Measurements from ENCODE around the gene TPSAB1. TPM values are rescaled to one million over a fixed set of nuclear protein-coding genes. Genes with fewer than 3 reads are reported as not detected.
"Not testable (repeated sequence)": the region's sequence is repeated elsewhere in the genome, so short reads cannot be mapped to it uniquely, and the experiment has no call there.

The TPSAB1 gene
- total and polyA plus RNA-seq, 2 donors (not counting 1 experiment from before 2014, with no cell fraction given), result not detected

DNA sequence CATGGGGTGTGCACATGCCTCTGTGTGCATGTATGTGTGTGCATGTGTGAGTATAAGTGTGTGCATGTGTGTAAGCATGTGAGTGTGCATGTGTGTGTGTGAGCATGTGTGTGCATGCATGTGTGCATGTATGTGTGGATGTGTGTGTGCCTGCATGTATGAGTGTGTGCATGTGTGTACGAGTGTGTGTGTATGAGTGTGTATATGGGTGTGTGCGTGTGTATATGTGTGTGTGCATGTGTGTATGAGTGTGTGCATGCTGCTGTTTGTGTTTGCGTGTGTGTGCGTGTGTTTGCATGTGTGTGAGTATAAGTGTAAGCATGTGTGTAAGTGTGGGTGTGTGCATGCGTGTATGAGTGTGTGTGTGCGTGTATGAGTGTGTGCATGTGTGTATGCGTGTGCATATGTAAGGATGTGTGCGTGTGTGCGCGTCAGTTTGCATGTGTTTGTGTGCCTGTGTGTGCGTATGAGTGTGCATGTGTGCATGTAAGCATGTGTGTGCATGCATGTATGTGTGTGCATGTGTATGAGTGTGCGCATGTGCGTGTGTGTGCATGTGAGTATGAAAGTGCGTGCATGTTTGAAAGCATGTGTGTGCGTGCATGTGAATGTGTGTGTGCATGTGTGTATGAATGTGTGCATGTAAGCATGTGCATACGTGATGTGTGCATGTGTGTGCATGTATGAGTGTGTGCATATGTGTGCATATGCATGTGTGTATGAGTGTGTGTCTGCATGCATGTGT lies 24.0 kb downstream of the TPSAB1 start:
- TF ChIP-seq, protein P1, sequence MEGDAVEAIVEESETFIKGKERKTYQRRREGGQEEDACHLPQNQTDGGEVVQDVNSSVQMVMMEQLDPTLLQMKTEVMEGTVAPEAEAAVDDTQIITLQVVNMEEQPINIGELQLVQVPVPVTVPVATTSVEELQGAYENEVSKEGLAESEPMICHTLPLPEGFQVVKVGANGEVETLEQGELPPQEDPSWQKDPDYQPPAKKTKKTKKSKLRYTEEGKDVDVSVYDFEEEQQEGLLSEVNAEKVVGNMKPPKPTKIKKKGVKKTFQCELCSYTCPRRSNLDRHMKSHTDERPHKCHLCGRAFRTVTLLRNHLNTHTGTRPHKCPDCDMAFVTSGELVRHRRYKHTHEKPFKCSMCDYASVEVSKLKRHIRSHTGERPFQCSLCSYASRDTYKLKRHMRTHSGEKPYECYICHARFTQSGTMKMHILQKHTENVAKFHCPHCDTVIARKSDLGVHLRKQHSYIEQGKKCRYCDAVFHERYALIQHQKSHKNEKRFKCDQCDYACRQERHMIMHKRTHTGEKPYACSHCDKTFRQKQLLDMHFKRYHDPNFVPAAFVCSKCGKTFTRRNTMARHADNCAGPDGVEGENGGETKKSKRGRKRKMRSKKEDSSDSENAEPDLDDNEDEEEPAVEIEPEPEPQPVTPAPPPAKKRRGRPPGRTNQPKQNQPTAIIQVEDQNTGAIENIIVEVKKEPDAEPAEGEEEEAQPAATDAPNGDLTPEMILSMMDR (conservative IDR thresholded peaks at IDR 0.05 in 1 of 2, IDR thresholded peaks at IDR 0.05 in 1 of 2; ENCODE audit: low read depth in 1 of 2, low read length in 2 of 2), result no peak
- no peak for TF ChIP-seq EZH2 (IDR thresholded peaks at IDR 0.05; ENCODE audit: low read length, missing control alignments)
- H3K27me3 ChIP-seq (ENCODE audit: control insufficient read depth, insufficient read depth, low read length), result peaks cover 13% of the 10 kb centered on the region

DNA sequence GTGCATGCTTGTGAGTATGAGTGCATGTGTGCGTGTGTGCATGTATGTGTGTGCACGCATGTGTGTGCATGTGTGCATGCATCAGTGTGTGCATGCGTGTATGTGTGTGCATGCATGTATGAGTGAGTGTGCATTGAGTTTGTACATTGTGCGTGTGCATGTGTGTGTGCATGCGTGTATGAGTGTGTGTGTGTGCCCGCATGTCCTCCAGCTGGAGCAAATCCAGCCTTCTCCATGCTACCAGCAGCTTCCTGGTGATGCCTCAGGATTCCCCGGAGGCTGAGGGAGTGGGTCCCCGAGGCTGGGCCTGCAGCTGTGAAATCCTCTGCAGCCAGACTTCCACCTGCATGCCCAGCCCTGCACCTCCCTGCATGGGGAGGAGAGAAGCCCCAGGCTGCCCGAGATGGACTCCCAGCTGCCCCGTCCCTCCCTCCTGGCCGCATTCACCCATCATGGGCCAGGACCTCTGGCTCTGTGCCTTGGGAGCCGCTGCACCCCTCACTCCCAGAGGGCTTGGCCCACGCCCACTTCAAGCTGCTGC lies 24.7 kb downstream of the TPSAB1 start:
- Histone ChIP-seq H3K79me2 (ENCODE audit: control insufficient read depth, insufficient read depth, low read length) (no peaks in the 10 kb centered on the region), H3K9me3 (ENCODE audit: control insufficient read depth, insufficient read depth, low read depth, low read length) (no peaks in the 10 kb centered on the region), H3K4me1 (ENCODE audit: control insufficient read depth, extremely low read depth, insufficient read depth, low read length) (no peaks in the 10 kb centered on the region), H3K27ac (ENCODE audit: insufficient read depth, low read length) (no peak overlapping the region), H3K27me3 (ENCODE audit: control insufficient read depth, insufficient read depth, low read length) (peaks cover 9% of the 10 kb centered on the region), H3K9ac (ENCODE audit: insufficient read depth, low read length) (no peak overlapping the region), H2AFZ (ENCODE audit: low read length) (no peak overlapping the region), H4K20me1 (ENCODE audit: control insufficient read depth, extremely low read depth, insufficient read depth, low read length) (no peaks in the 10 kb centered on the region), H3K4me2 (ENCODE audit: extremely low read depth, insufficient read depth, low read length) (no peak overlapping the region), H3K4me3 (replicated peaks in 1 of 4; ENCODE audit: control extremely low read depth in 1 of 4, insufficient read depth in 1 of 4, low read depth in 3 of 4, low read length in 4 of 4) (no peak overlapping the region), H3K36me3 (ENCODE audit: control insufficient read depth, insufficient read depth, low read length) (no peaks in the 10 kb centered on the region)
- no peak for DNase-seq (ENCODE audit: low read depth in 2 of 2)
- TF ChIP-seq EZH2 (IDR thresholded peaks at IDR 0.05; ENCODE audit: low read length, missing control alignments), result no peak
- TF ChIP-seq, protein P1 (conservative IDR thresholded peaks at IDR 0.05 in 1 of 2, IDR thresholded peaks at IDR 0.05 in 1 of 2; ENCODE audit: low read depth in 1 of 2, low read length in 2 of 2), result no peak

More for the DNA sequence above, 24.0 kb downstream of the TPSAB1 start:
- Histone ChIP-seq H4K20me1 (ENCODE audit: control insufficient read depth, extremely low read depth, insufficient read depth, low read length) (no peaks in the 10 kb centered on the region), H2AFZ (ENCODE audit: low read length) (no peak overlapping the region), H3K9ac (ENCODE audit: insufficient read depth, low read length) (no peak overlapping the region), H3K27ac (ENCODE audit: insufficient read depth, low read length) (no peak overlapping the region), H3K36me3 (ENCODE audit: control insufficient read depth, insufficient read depth, low read length) (no peaks in the 10 kb centered on the region), H3K4me2 (ENCODE audit: extremely low read depth, insufficient read depth, low read length) (no peak overlapping the region), H3K4me1 (ENCODE audit: control insufficient read depth, extremely low read depth, insufficient read depth, low read length) (no peaks in the 10 kb centered on the region), H3K79me2 (ENCODE audit: control insufficient read depth, insufficient read depth, low read length) (no peaks in the 10 kb centered on the region), H3K9me3 (ENCODE audit: control insufficient read depth, insufficient read depth, low read depth, low read length) (no peaks in the 10 kb centered on the region), H3K4me3 (replicated peaks in 1 of 4; ENCODE audit: control extremely low read depth in 1 of 4, insufficient read depth in 1 of 4, low read depth in 3 of 4, low read length in 4 of 4) (no peak overlapping the region)
- DNase-seq (ENCODE audit: low read depth in 2 of 2), result no peak

DNA sequence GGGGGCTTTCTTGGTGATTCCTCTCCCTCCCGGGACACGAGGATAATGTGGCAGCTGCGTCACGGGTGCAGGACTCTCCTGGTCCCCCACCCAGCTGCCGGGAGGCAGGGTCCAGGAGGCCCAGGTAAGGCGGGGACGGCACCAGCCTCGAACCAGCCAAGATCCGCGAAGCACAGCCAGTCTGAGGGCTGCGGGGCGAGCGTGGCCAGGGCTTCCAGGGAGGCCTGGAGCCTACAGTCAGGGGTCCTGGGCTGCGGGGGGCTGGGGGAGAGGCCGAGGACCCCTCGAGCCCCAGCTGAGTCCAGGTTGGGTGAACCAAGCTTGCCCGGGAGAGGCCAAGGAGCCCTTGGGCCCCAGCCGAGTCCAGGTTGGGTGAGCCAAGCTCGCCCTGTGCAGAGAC lies 25.3 kb downstream of the TPSAB1 start:
- Histone ChIP-seq H3K9ac (ENCODE audit: insufficient read depth, low read length) (no peak overlapping the region), H4K20me1 (ENCODE audit: control insufficient read depth, extremely low read depth, insufficient read depth, low read length) (no peaks in the 10 kb centered on the region), H2AFZ (ENCODE audit: low read length) (no peak overlapping the region), H3K4me1 (ENCODE audit: control insufficient read depth, extremely low read depth, insufficient read depth, low read length) (no peaks in the 10 kb centered on the region), H3K27ac (ENCODE audit: insufficient read depth, low read length) (no peak overlapping the region), H3K79me2 (ENCODE audit: control insufficient read depth, insufficient read depth, low read length) (no peaks in the 10 kb centered on the region), H3K4me3 (replicated peaks in 1 of 4; ENCODE audit: control extremely low read depth in 1 of 4, insufficient read depth in 1 of 4, low read depth in 3 of 4, low read length in 4 of 4) (no peak overlapping the region), H3K9me3 (ENCODE audit: control insufficient read depth, insufficient read depth, low read depth, low read length) (no peaks in the 10 kb centered on the region), H3K4me2 (ENCODE audit: extremely low read depth, insufficient read depth, low read length) (no peak overlapping the region), H3K27me3 (ENCODE audit: control insufficient read depth, insufficient read depth, low read length) (peaks cover 7% of the 10 kb centered on the region), H3K36me3 (ENCODE audit: control insufficient read depth, insufficient read depth, low read length) (no peaks in the 10 kb centered on the region)
- no peak for DNase-seq (ENCODE audit: low read depth in 2 of 2)
- TF ChIP-seq, protein P1 (conservative IDR thresholded peaks at IDR 0.05 in 1 of 2, IDR thresholded peaks at IDR 0.05 in 1 of 2; ENCODE audit: low read depth in 1 of 2, low read length in 2 of 2), result no peak
- no peak for TF ChIP-seq EZH2 (IDR thresholded peaks at IDR 0.05; ENCODE audit: low read length, missing control alignments)

DNA sequence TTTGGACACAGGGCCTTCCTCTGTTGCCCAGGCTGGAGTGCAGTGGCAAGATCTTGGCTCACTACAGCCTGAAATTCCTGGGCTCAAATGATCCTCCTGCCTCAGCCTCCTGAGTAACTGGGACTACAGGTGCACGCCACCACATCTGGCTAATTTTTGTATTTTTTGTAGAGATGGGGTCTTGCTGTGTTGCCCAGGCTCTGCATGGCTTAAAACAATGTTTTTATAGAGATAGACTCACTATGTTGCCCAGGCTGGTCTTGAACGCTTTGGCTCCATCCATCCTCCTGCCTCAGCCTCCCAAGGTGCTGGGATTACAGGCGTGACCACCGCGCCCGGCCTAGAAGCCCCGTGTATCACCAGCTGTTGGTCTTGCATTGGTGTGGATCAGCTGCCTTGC lies 28.9 kb downstream of the TPSAB1 start:
- not testable (repeated sequence) for DNase-seq (ENCODE audit: low read depth in 2 of 2); H2AFZ ChIP-seq (ENCODE audit: low read length); H3K27me3 ChIP-seq (ENCODE audit: control insufficient read depth, insufficient read depth, low read length); H4K20me1 ChIP-seq (ENCODE audit: control insufficient read depth, extremely low read depth, insufficient read depth, low read length); H3K4me3 ChIP-seq (replicated peaks in 1 of 4; ENCODE audit: control extremely low read depth in 1 of 4, insufficient read depth in 1 of 4, low read depth in 3 of 4, low read length in 4 of 4); H3K79me2 ChIP-seq (ENCODE audit: control insufficient read depth, insufficient read depth, low read length); H3K9ac ChIP-seq (ENCODE audit: insufficient read depth, low read length); H3K36me3 ChIP-seq (ENCODE audit: control insufficient read depth, insufficient read depth, low read length); H3K4me2 ChIP-seq (ENCODE audit: extremely low read depth, insufficient read depth, low read length); H3K9me3 ChIP-seq (ENCODE audit: control insufficient read depth, insufficient read depth, low read depth, low read length); H3K4me1 ChIP-seq (ENCODE audit: control insufficient read depth, extremely low read depth, insufficient read depth, low read length); H3K27ac ChIP-seq (ENCODE audit: insufficient read depth, low read length)

All from fibroblast of lung (primary cell).